Esophagus squamous epithelium (tissue), 4 donors: Measurements from ENCODE around the gene LRRC4.

Experiments used
- CTCF ChIP-seq, 6 experiments: fragments of 450-650 bp in 4 of 6; fragments of 200-600 bp in 2 of 6; sonication (generic) in 2 of 6; IDR thresholded peaks; one replicate each; pipeline ENCODE4 v1.5.1; 2016 to 2019; ENCODE audit warnings: antibody characterized with exemption in 6 of 6, mild to moderate bottlenecking in 4 of 6, moderate library complexity in 4 of 6
- POLR2A ChIP-seq, 4 donors: fragments of 450-650 bp; IDR thresholded peaks; one replicate each; pipeline ENCODE4 v1.6.1; 2017; ENCODE audit warnings: antibody characterized with exemption in 4 of 4, mild to moderate bottlenecking in 4 of 4, moderate library complexity in 3 of 4

GRCh38 chr7:128004623-128005022 is 26.6 kb downstream of the LRRC4 start:
- TF ChIP-seq CTCF (IDR thresholded peaks at IDR 0.05) (no peak), POLR2A (IDR thresholded peaks at IDR 0.05) (no peak)
